Ascending aorta (tissue), 2 donors: ENCODE data around the gene PTPN23. TPM values are rescaled to one million over a fixed set of nuclear protein-coding genes. Genes with fewer than 3 reads are reported as not detected.
"Not testable (repeated sequence)": the region's sequence is repeated elsewhere in the genome, so short reads cannot be mapped to it uniquely, and the experiment has no call there.

Experiments
- DNase-seq, 2 donors: peaks; one replicate each; pipeline ENCODE4 v3.0.0-alpha.2; 2019; ENCODE audit warnings: low spot score in 2 of 2
- H3K27ac ChIP-seq, 2 donors: fragments of 200-600 bp; sonication (generic); one replicate each; pipeline ENCODE4 v1.5.1; 2016 to 2017; ENCODE audit warnings: mild to moderate bottlenecking in 1 of 2
- H3K27me3 ChIP-seq: fragments of 200-600 bp; sonication (generic); one replicate; pipeline ENCODE4 v1.5.1; 2017
- H3K36me3 ChIP-seq, 2 donors: fragments of 200-600 bp; sonication (generic); one replicate each; pipeline ENCODE4 v1.5.1; 2016
- H3K4me1 ChIP-seq, 2 donors: fragments of 200-600 bp; sonication (generic); one replicate each; pipeline ENCODE4 v1.5.1; 2016 to 2017; ENCODE audit warnings: mild to moderate bottlenecking in 1 of 2
- H3K4me3 ChIP-seq, 2 donors: fragments of 200-600 bp; sonication (generic); one replicate each; pipeline ENCODE4 v1.5.1; 2016 to 2017; ENCODE audit warnings: mild to moderate bottlenecking in 1 of 2
- H3K9me3 ChIP-seq, 2 donors: fragments of 200-600 bp; sonication (generic); one replicate each; pipeline ENCODE4 v1.5.1; 2016
- intact Hi-C: fragments of 100-400 bp; cut with DNase I; formaldehyde crosslinking; loops from one replicate; pipeline ENCODE4 v1.15.1; 2023
- total RNA-seq: library from RNA; depleted of rRNA; stranded (reverse); fragments of >200 nt; gene quantifications from one replicate; pipeline ENCODE4 v1.1.0, GENCODE V29; 2016
- TF ChIP-seq, protein P1 (sequence below), 3 experiments: fragments of 200-600 bp in 2 of 3; fragments of 450-650 bp in 1 of 3; sonication (generic) in 2 of 3; IDR thresholded peaks; one replicate each; pipeline ENCODE4 v1.5.1; 2016 to 2019; ENCODE audit warnings: antibody characterized with exemption in 3 of 3, mild to moderate bottlenecking in 1 of 3, moderate library complexity in 1 of 3

PTPN23 gene
- total RNA-seq, 1 donor from 2014 or later: 35.2 TPM

- Histone ChIP-seq H3K9me3 (no peaks in the 10 kb centered on the region), H3K27me3 (no peaks in the 10 kb centered on the region), H3K4me1 (peaks cover 0 to 2% of the 10 kb centered on the region in 2 donors), H3K36me3 (no peaks in the 10 kb centered on the region), H3K4me3 (no peak overlapping the region), H3K27ac (no peak overlapping the region)
- intact Hi-C loops: no loop called here
- no peak for DNase-seq
- TF ChIP-seq, protein P1, sequence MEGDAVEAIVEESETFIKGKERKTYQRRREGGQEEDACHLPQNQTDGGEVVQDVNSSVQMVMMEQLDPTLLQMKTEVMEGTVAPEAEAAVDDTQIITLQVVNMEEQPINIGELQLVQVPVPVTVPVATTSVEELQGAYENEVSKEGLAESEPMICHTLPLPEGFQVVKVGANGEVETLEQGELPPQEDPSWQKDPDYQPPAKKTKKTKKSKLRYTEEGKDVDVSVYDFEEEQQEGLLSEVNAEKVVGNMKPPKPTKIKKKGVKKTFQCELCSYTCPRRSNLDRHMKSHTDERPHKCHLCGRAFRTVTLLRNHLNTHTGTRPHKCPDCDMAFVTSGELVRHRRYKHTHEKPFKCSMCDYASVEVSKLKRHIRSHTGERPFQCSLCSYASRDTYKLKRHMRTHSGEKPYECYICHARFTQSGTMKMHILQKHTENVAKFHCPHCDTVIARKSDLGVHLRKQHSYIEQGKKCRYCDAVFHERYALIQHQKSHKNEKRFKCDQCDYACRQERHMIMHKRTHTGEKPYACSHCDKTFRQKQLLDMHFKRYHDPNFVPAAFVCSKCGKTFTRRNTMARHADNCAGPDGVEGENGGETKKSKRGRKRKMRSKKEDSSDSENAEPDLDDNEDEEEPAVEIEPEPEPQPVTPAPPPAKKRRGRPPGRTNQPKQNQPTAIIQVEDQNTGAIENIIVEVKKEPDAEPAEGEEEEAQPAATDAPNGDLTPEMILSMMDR (IDR thresholded peaks at IDR 0.05): no peak
These were observed 76.2 kb downstream of the PTPN23 start for GRCh38 chr3:47456984-47457383.

DNA sequence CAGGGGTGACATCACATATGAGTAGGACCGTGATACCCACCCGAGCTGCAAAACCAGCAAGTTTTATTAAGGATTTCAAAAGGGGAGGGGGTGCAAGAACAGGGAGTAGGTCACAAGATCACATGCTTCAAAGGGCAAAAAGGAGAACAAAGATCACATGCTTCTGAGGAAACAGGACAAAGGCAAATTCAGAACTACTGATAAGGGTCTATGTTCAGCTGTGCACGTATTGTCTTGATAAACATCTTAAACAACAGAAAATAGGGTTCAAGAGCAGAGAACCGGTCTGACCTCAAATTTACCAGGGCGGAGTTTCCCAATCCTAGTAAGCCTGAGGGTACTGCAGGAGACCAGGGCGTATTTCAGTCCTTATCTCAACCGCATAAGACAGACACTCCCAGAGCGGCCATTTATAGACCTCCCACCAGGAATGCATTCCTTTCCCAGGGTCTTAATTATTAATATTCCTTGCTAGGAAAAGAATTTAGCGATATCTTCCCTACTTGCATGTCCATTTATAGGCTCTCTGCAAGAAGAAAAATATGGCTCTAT, 78.8 kb downstream of the PTPN23 start:
- intact Hi-C loops, H3K9me3 ChIP-seq, H3K4me3 ChIP-seq, H3K4me1 ChIP-seq, H3K36me3 ChIP-seq, H3K27ac ChIP-seq, DNase-seq, H3K27me3 ChIP-seq: not testable (repeated sequence)

Other genes starting within 250 kb of the PTPN23 start
- gene SETD2, start 216.9 kb upstream of the PTPN23 start, total RNA-seq: 21.0 TPM
- gene KIF9, start 98.2 kb upstream of the PTPN23 start, total RNA-seq: not detected
- gene KLHL18, start 98.1 kb upstream of the PTPN23 start, total RNA-seq: 1.8 TPM
- 155 TPM for gene SCAP, start 94.9 kb downstream of the PTPN23 start, total RNA-seq
- gene ELP6, start 132.7 kb downstream of the PTPN23 start, total RNA-seq: 27.0 TPM
- 1.7 TPM for gene CSPG5, start 197.8 kb downstream of the PTPN23 start, total RNA-seq